ENCODE results near the gene NAGK. TPM values are rescaled to one million over a fixed set of nuclear protein-coding genes. Genes with fewer than 3 reads are reported as not detected.

The NAGK gene
- total RNA-seq, 4 donors from 2014 or later: 40.5 to 88.0 (median 70.0) TPM

- Histone ChIP-seq H3K36me3 (peaks cover 0 to 2% of the 10 kb centered on the region in 2 donors), H3K4me1 (no peaks in the 10 kb centered on the region), H3K27ac (no peak overlapping the region), H3K4me3 (replicated peaks in 1 of 3) (no peak overlapping the region), H3K9me3 (no peaks in the 10 kb centered on the region), H3K27me3 (no peaks in the 10 kb centered on the region)
- DNase-seq: no peak
- no peak for TF ChIP-seq POLR2A (IDR thresholded peaks at IDR 0.05)
- TF ChIP-seq CTCF (IDR thresholded peaks at IDR 0.05): no peak
- intact Hi-C loops (cut with DNase I): no loop called here
- 92 to 98% methylated on average over 2 of the region's 2 CpGs for WGBS, 2 donors
These were observed 39.6 kb downstream of the NAGK start for GRCh38 chr2:71108091-71108490.

- no peak overlapping the region for H3K4me3 ChIP-seq (replicated peaks in 1 of 3)
- TF ChIP-seq CTCF (IDR thresholded peaks at IDR 0.05): no peak
- no peak for TF ChIP-seq POLR2A (IDR thresholded peaks at IDR 0.05)
- no peaks in the 10 kb centered on the region for H3K4me1 ChIP-seq
- no peak overlapping the region for H3K27ac ChIP-seq
- H3K27me3 ChIP-seq: no peaks in the 10 kb centered on the region
- no peaks in the 10 kb centered on the region for H3K9me3 ChIP-seq
- 88 to 92% methylated on average over 1 of the region's 1 CpG for WGBS, 2 donors
- no peak for DNase-seq
- intact Hi-C loops (cut with DNase I): no loop called here
- H3K36me3 ChIP-seq: peaks cover 0 to 2% of the 10 kb centered on the region in 2 donors
These were observed 45.4 kb downstream of the NAGK start for GRCh38 chr2:71113843-71114242.

GRCh38 chr2:71117063-71117462 lies 48.6 kb downstream of the NAGK start:
- intact Hi-C loops (cut with DNase I): no loop called here
- TF ChIP-seq CTCF (IDR thresholded peaks at IDR 0.05): no peak
- TF ChIP-seq POLR2A (IDR thresholded peaks at IDR 0.05): no peak
- H3K36me3 ChIP-seq: no peaks in the 10 kb centered on the region

GRCh38 chr2:71120195-71120594 lies 51.7 kb downstream of the NAGK start:
- TF ChIP-seq CTCF (IDR thresholded peaks at IDR 0.05) (no peak), POLR2A (IDR thresholded peaks at IDR 0.05) (no peak)
- H3K27ac ChIP-seq: no peak overlapping the region
- H3K27me3 ChIP-seq: no peaks in the 10 kb centered on the region
- H3K4me3 ChIP-seq (replicated peaks in 1 of 3): no peak overlapping the region
- DNase-seq: no peak
- intact Hi-C loops (cut with DNase I): loop anchor here (10.0 kb wide), 1 partner anchor 45 kb away; no protein-coding TSS in a partner anchor
- no peaks in the 10 kb centered on the region for H3K9me3 ChIP-seq
- no peaks in the 10 kb centered on the region for H3K4me1 ChIP-seq
- WGBS, 2 donors: 83 to 84% methylated on average over 6 of the region's 6 CpGs
- H3K36me3 ChIP-seq: no peaks in the 10 kb centered on the region

More at GRCh38 chr2:71117063-71117462, 48.6 kb downstream of the NAGK start:
- H3K27ac ChIP-seq: no peak overlapping the region
- no peak overlapping the region for H3K4me3 ChIP-seq (replicated peaks in 1 of 3)
- no peaks in the 10 kb centered on the region for H3K4me1 ChIP-seq
- H3K9me3 ChIP-seq: no peaks in the 10 kb centered on the region
- DNase-seq: no peak
- H3K27me3 ChIP-seq: no peaks in the 10 kb centered on the region

GRCh38 chr2:71121479-71121878 lies 53.0 kb downstream of the NAGK start:
- Histone ChIP-seq H3K27ac (no peak overlapping the region), H3K36me3 (no peaks in the 10 kb centered on the region), H3K9me3 (no peaks in the 10 kb centered on the region), H3K27me3 (no peaks in the 10 kb centered on the region), H3K4me1 (no peaks in the 10 kb centered on the region), H3K4me3 (replicated peaks in 1 of 3) (no peak overlapping the region)
- TF ChIP-seq CTCF (IDR thresholded peaks at IDR 0.05) (no peak), POLR2A (IDR thresholded peaks at IDR 0.05) (no peak)
- 96 to 100% methylated on average over 1 of the region's 1 CpG for WGBS, 2 donors
- no peak for DNase-seq
- intact Hi-C loops (cut with DNase I): loop anchor here (10.0 kb wide), 1 partner anchor 47 kb away; no protein-coding TSS in a partner anchor

Measured in thyroid gland (tissue), 4 donors.